ENCODE results near the gene SMIM10L1. TPM values are rescaled to one million over a fixed set of nuclear protein-coding genes. Genes with fewer than 3 reads are reported as not detected.

SMIM10L1 gene
- total and polyA plus RNA-seq, 4 donors, result 4.9 to 6.3 (median 6.1) TPM

- TF ChIP-seq, protein P1, sequence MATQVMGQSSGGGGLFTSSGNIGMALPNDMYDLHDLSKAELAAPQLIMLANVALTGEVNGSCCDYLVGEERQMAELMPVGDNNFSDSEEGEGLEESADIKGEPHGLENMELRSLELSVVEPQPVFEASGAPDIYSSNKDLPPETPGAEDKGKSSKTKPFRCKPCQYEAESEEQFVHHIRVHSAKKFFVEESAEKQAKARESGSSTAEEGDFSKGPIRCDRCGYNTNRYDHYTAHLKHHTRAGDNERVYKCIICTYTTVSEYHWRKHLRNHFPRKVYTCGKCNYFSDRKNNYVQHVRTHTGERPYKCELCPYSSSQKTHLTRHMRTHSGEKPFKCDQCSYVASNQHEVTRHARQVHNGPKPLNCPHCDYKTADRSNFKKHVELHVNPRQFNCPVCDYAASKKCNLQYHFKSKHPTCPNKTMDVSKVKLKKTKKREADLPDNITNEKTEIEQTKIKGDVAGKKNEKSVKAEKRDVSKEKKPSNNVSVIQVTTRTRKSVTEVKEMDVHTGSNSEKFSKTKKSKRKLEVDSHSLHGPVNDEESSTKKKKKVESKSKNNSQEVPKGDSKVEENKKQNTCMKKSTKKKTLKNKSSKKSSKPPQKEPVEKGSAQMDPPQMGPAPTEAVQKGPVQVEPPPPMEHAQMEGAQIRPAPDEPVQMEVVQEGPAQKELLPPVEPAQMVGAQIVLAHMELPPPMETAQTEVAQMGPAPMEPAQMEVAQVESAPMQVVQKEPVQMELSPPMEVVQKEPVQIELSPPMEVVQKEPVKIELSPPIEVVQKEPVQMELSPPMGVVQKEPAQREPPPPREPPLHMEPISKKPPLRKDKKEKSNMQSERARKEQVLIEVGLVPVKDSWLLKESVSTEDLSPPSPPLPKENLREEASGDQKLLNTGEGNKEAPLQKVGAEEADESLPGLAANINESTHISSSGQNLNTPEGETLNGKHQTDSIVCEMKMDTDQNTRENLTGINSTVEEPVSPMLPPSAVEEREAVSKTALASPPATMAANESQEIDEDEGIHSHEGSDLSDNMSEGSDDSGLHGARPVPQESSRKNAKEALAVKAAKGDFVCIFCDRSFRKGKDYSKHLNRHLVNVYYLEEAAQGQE (IDR thresholded peaks at IDR 0.05), result no peak
- TF ChIP-seq GABPA (IDR thresholded peaks at IDR 0.05 in 1 of 2, conservative IDR thresholded peaks at IDR 0.05 in 1 of 2), result no peak
- no peak for TF ChIP-seq RAD21 (IDR thresholded peaks at IDR 0.05)
- TF ChIP-seq RXRA (IDR thresholded peaks at IDR 0.05), result no peak
- TF ChIP-seq FOXA2 (IDR thresholded peaks at IDR 0.05), result no peak
These were observed 33.2 kb downstream of the SMIM10L1 start (continued) for GRCh38 chr12:11204173-11204572.

GRCh38 chr12:11209113-11209512 lies 38.1 kb downstream of the SMIM10L1 start:
- Histone ChIP-seq H3K36me3 (ENCODE audit: control insufficient read depth in 4 of 4, insufficient read depth in 3 of 4, low read depth in 1 of 4, low read length in 3 of 4) (peaks cover 0 to 7% (median 0%) of the 10 kb centered on the region in 4 donors), H3K4me1 (ENCODE audit: control insufficient read depth in 4 of 4, insufficient read depth in 4 of 4, low read length in 3 of 4) (no peaks in the 10 kb centered on the region), H3K4me3 (ENCODE audit: low read depth in 1 of 3, low read length in 3 of 3) (no peak overlapping the region), H3K9ac (ENCODE audit: low read depth in 1 of 2, low read length in 2 of 2) (no peak overlapping the region), H3K9me3 (ENCODE audit: control insufficient read depth in 4 of 4, low read length in 3 of 4) (no peaks in the 10 kb centered on the region), H3K27ac (ENCODE audit: low read depth in 1 of 2, low read length in 2 of 2) (no peak overlapping the region), H3K27me3 (ENCODE audit: control insufficient read depth in 4 of 4, insufficient read depth in 4 of 4, low read length in 3 of 4) (no peaks in the 10 kb centered on the region)
- WGBS, result 92% methylated on average over 1 of the region's 1 CpG
- no peak for DNase-seq (ENCODE audit: low spot score)
- TF ChIP-seq, protein P2, sequence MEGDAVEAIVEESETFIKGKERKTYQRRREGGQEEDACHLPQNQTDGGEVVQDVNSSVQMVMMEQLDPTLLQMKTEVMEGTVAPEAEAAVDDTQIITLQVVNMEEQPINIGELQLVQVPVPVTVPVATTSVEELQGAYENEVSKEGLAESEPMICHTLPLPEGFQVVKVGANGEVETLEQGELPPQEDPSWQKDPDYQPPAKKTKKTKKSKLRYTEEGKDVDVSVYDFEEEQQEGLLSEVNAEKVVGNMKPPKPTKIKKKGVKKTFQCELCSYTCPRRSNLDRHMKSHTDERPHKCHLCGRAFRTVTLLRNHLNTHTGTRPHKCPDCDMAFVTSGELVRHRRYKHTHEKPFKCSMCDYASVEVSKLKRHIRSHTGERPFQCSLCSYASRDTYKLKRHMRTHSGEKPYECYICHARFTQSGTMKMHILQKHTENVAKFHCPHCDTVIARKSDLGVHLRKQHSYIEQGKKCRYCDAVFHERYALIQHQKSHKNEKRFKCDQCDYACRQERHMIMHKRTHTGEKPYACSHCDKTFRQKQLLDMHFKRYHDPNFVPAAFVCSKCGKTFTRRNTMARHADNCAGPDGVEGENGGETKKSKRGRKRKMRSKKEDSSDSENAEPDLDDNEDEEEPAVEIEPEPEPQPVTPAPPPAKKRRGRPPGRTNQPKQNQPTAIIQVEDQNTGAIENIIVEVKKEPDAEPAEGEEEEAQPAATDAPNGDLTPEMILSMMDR (IDR thresholded peaks at IDR 0.05; ENCODE audit: low read depth, low read length, missing input control), result no peak
- TF ChIP-seq NR2F2 (IDR thresholded peaks at IDR 0.05) (no peak), HNF4A (conservative IDR thresholded peaks at IDR 0.05) (no peak), MAX (IDR thresholded peaks at IDR 0.05) (no peak), RAD21 (IDR thresholded peaks at IDR 0.05) (no peak), EGR1 (IDR thresholded peaks at IDR 0.05; ENCODE audit: low read depth in 2 of 2) (no peak), ZBTB33 (IDR thresholded peaks at IDR 0.05) (no peak), FOXA1 (IDR thresholded peaks at IDR 0.05) (no peak), JUND (IDR thresholded peaks at IDR 0.05) (no peak), HNF4G (IDR thresholded peaks at IDR 0.05) (no peak), SP1 (IDR thresholded peaks at IDR 0.05) (no peak), FOXA2 (IDR thresholded peaks at IDR 0.05) (no peak), GABPA (IDR thresholded peaks at IDR 0.05 in 1 of 2, conservative IDR thresholded peaks at IDR 0.05 in 1 of 2) (no peak)
- TF ChIP-seq, protein P3, sequence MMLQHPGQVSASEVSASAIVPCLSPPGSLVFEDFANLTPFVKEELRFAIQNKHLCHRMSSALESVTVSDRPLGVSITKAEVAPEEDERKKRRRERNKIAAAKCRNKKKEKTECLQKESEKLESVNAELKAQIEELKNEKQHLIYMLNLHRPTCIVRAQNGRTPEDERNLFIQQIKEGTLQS (IDR thresholded peaks at IDR 0.05), result no peak

Other genes starting within 250 kb of the SMIM10L1 start
- under 1 TPM; 0.23 to 0.42 TPM for gene PRH2, start 242.0 kb upstream of the SMIM10L1 start, total RNA-seq
- gene PRH2, start 242.0 kb upstream of the SMIM10L1 start, polyA plus RNA-seq, result under 1 TPM in 1 of 2 donors, not detected in 1; 0.40 TPM
- 1 to 10 TPM; 1.5 to 6.9 TPM for gene TAS2R14, start 231.9 kb upstream of the SMIM10L1 start, total RNA-seq
- 1 to 10 TPM in 1 of 2 donors, under 1 TPM in 1; 0.16 to 1.4 TPM for gene TAS2R14, start 231.9 kb upstream of the SMIM10L1 start, polyA plus RNA-seq
- gene TAS2R50, start 184.3 kb upstream of the SMIM10L1 start, total RNA-seq, result 1 to 10 TPM in 1 of 2 donors, under 1 TPM in 1; 0.89 to 7.8 TPM
- gene TAS2R50, start 184.3 kb upstream of the SMIM10L1 start, polyA plus RNA-seq, result not detected
- gene TAS2R20, start 172.9 kb upstream of the SMIM10L1 start, total RNA-seq, result 1 to 10 TPM; 1.4 to 5.9 TPM
- under 1 TPM; 0.03 to 0.49 TPM for gene TAS2R20, start 172.9 kb upstream of the SMIM10L1 start, polyA plus RNA-seq
- 10 to 100 TPM in 1 of 2 donors, 1 to 10 TPM in 1; 2.1 to 11.8 TPM for gene TAS2R19, start 148.6 kb upstream of the SMIM10L1 start, total RNA-seq
- gene TAS2R19, start 148.6 kb upstream of the SMIM10L1 start, polyA plus RNA-seq, result not detected
- 1 to 10 TPM; 1.3 to 7.4 TPM for gene TAS2R31, start 139.8 kb upstream of the SMIM10L1 start, total RNA-seq
- under 1 TPM in 1 of 2 donors, not detected in 1; 0.99 TPM for gene TAS2R31, start 139.8 kb upstream of the SMIM10L1 start, polyA plus RNA-seq
- 1 to 10 TPM; 1.1 to 6.7 TPM for gene TAS2R46, start 108.9 kb upstream of the SMIM10L1 start, total RNA-seq
- gene TAS2R46, start 108.9 kb upstream of the SMIM10L1 start, polyA plus RNA-seq, result under 1 TPM in 1 of 2 donors, not detected in 1; 0.35 TPM
- 1 to 10 TPM in 1 of 2 donors, under 1 TPM in 1; 0.84 to 3.8 TPM for gene TAS2R43, start 78.9 kb upstream of the SMIM10L1 start, total RNA-seq
- gene TAS2R43, start 78.9 kb upstream of the SMIM10L1 start, polyA plus RNA-seq, result under 1 TPM in 1 of 2 donors, not detected in 1; 0.57 TPM
- 10 to 100 TPM in 1 of 2 donors, 1 to 10 TPM in 1; 3.4 to 12.0 TPM for gene TAS2R30, start 36.5 kb upstream of the SMIM10L1 start, total RNA-seq
- gene TAS2R30, start 36.5 kb upstream of the SMIM10L1 start, polyA plus RNA-seq, result under 1 TPM in 1 of 2 donors, not detected in 1; 0.18 TPM
- gene TAS2R42, start 15.7 kb downstream of the SMIM10L1 start, total RNA-seq, result not detected
- not detected for gene TAS2R42, start 15.7 kb downstream of the SMIM10L1 start, polyA plus RNA-seq
- not detected for gene PRB3, start 98.5 kb downstream of the SMIM10L1 start, total RNA-seq
- gene PRB3, start 98.5 kb downstream of the SMIM10L1 start, polyA plus RNA-seq, result not detected
- gene PRB4, start 139.2 kb downstream of the SMIM10L1 start, total RNA-seq, result not detected
- not detected for gene PRB4, start 139.2 kb downstream of the SMIM10L1 start, polyA plus RNA-seq
- not detected for gene PRB2, start 224.4 kb downstream of the SMIM10L1 start, total RNA-seq
- not detected for gene PRB2, start 224.4 kb downstream of the SMIM10L1 start, polyA plus RNA-seq

All from liver (tissue), 9 donors.